Erythroblast (primary cell): ENCODE measurements around the gene TNFAIP8.
"Not testable (repeated sequence)": the region's sequence is repeated elsewhere in the genome, so short reads cannot be mapped to it uniquely, and the experiment has no call there.

ENCODE experiments used
- GATA1 ChIP-seq: IDR thresholded peaks from 2 replicates; pipeline ENCODE4 v1.6.1; 2011; ENCODE audit warnings: low read depth, mild to moderate bottlenecking, control low read depth, low read length, moderate library complexity
- POLR2A ChIP-seq: IDR thresholded peaks from 2 replicates; pipeline ENCODE4 v1.6.1; 2011; ENCODE audit warnings: mild to moderate bottlenecking, low read length

DNA sequence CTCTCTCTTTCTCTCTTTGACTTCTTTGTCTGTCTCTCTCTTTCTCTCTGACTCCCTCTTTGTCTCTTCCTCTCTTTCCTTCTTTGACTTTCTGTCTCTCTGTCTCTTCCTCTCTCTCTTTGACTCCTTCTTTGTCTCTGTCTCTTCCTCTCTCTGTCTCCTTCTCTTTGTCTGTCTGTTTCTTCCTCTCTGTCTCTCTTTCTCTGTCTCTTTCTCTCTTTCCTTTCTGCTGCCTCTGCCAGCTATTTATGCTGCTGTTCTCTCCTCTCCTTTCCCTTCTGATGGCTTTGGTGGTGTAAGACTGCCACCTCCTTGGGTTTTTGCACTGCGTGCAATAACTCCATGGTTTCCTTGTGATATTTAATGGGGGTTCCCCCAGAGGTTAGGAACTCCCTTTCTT lies 72.3 kb downstream of the TNFAIP8 start:
- not testable (repeated sequence) for TF ChIP-seq POLR2A, GATA1
